CD4-positive, alpha-beta memory T cell (primary cell): ENCODE results near the gene EVC. TPM values are rescaled to one million over a fixed set of nuclear protein-coding genes. Genes with fewer than 3 reads are reported as not detected.
A peak's percentile ranks its signal among the peaks of the same experiment; 100 is the strongest.

Experiments
- CTCF ChIA-PET: fragments of 350-600 bp; sonication (Branson Sonifier 250); formaldehyde crosslinking; loops from one replicate; lab custom pipeline; 2021; ENCODE audit warnings: inconsistent platforms; ENCODE audit not compliant: partially characterized antibody; lab: Charles Lee
- POLR2A ChIA-PET: fragments of 350-600 bp; sonication (Branson Sonifier 250); formaldehyde crosslinking; loops from one replicate; lab custom pipeline; 2021; ENCODE audit not compliant: partially characterized antibody; lab: Charles Lee
- DNase-seq, 5 donors: peaks; one replicate each; pipeline versions ENCODE4 v3.0.0 to v3.0.0-alpha.2; 2020 to 2022; ENCODE audit warnings: mixed read lengths in 1 of 5
- H3K27ac ChIP-seq: one replicate; pipeline ENCODE4 v1.7.0; 2013; ENCODE audit warnings: low read depth, low read length
- H3K27me3 ChIP-seq: 2 replicates; pipeline ENCODE4 v1.7.0; 2013; ENCODE audit warnings: mild to moderate bottlenecking, low read length, moderate library complexity; ENCODE audit not compliant: insufficient read depth
- H3K36me3 ChIP-seq: 2 replicates; pipeline ENCODE4 v1.7.0; 2013; ENCODE audit warnings: mild to moderate bottlenecking, low read length, moderate library complexity; ENCODE audit not compliant: insufficient read depth
- H3K4me1 ChIP-seq: 2 replicates; pipeline ENCODE4 v1.7.0; 2013; ENCODE audit warnings: mild to moderate bottlenecking, low read length, moderate library complexity; ENCODE audit not compliant: insufficient read depth
- H3K4me3 ChIP-seq, 2 donors: one replicate each; pipeline ENCODE4 v1.7.0; 2013; ENCODE audit warnings: low read length in 2 of 2, mild to moderate bottlenecking in 1 of 2
- H3K9me3 ChIP-seq, 2 donors: one replicate each; pipeline ENCODE4 v1.7.0; 2013; ENCODE audit warnings: low read length in 2 of 2, control low read depth in 1 of 2; ENCODE audit not compliant: control insufficient read depth in 1 of 2
- H3K27ac Mint-ChIP-seq, 7 donors: one replicate each; pipeline ENCODE4 v1.8.0; 2020 to 2021; ENCODE audit warnings: mixed read lengths in 7 of 7, mild to moderate bottlenecking in 6 of 7, inconsistent platforms in 3 of 7, moderate library complexity in 3 of 7
- H3K27me3 Mint-ChIP-seq, 2 donors: one replicate each; pipeline ENCODE4 v1.8.0; 2020 to 2021; ENCODE audit warnings: mixed read lengths in 2 of 2
- H3K36me3 Mint-ChIP-seq, 2 donors: one replicate each; pipeline ENCODE4 v1.8.0; 2020 to 2021; ENCODE audit warnings: mixed read lengths in 2 of 2, inconsistent platforms in 1 of 2, mild to moderate bottlenecking in 1 of 2
- H3K4me1 Mint-ChIP-seq, 4 donors: one replicate each; pipeline ENCODE4 v1.8.0; 2020 to 2021; ENCODE audit warnings: mixed read lengths in 4 of 4, mild to moderate bottlenecking in 1 of 4
- H3K4me3 Mint-ChIP-seq, 8 donors: one replicate each; pipeline ENCODE4 v1.8.0; 2020 to 2021; ENCODE audit warnings: mixed read lengths in 8 of 8, mild to moderate bottlenecking in 7 of 8, moderate library complexity in 6 of 8, inconsistent platforms in 3 of 8
- H3K9me3 Mint-ChIP-seq, 8 donors: one replicate each; pipeline ENCODE4 v1.8.0; 2020 to 2021; ENCODE audit warnings: mixed read lengths in 8 of 8, mild to moderate bottlenecking in 5 of 8, inconsistent platforms in 3 of 8, moderate library complexity in 1 of 8
- intact Hi-C: fragments of 100-400 bp; cut with micrococcal nuclease; formaldehyde crosslinking; loops from one replicate; pipeline ENCODE4 v1.15.1; 2023
- polyA plus RNA-seq, 2 donors: library from polyadenylated mRNA; unstranded; fragments of 300-500 nt; fragmentation: Illumina TruSeq; gene quantifications; one replicate each; pipeline ENCODE4 v1.2.3, GENCODE V29; 2021
- total RNA-seq, 2 experiments: library from RNA; stranded (reverse); gene quantifications; one replicate each; pipeline ENCODE4 v1.2.3, GENCODE V29; 2021

The EVC gene
- total and polyA plus RNA-seq, 4 experiments from 2014 or later: 0.17 to 2.9 (median 2.1) TPM; not detected in 1

- no peaks in the 10 kb centered on the region for H3K9me3 ChIP-seq
- Mint-ChIP-seq H3K4me1 (peaks cover 0 to 4% (median 0%) of the 10 kb centered on the region in 4 donors), H3K27me3 (no peaks in the 10 kb centered on the region), H3K4me3 (no peak overlapping the region), H3K9me3 (peaks cover 0 to 7% (median 0%) of the 10 kb centered on the region in 8 donors), H3K27ac (no peak overlapping the region), H3K36me3 (peaks cover 0 to 3% of the 10 kb centered on the region in 2 donors)
- H3K27ac ChIP-seq: no peak overlapping the region
- H3K4me3 ChIP-seq: no peak overlapping the region
- no peaks in the 10 kb centered on the region for H3K36me3 ChIP-seq
- H3K4me1 ChIP-seq: no peaks in the 10 kb centered on the region
- DNase-seq: no peak
- H3K27me3 ChIP-seq: no peaks in the 10 kb centered on the region
- ChIA-PET POLR2A (no interaction called here), CTCF (no interaction called here)
- intact Hi-C loops: no loop called here
These were observed 45.3 kb downstream of the EVC start for GRCh38 chr4:5756271-5756670.

DNA sequence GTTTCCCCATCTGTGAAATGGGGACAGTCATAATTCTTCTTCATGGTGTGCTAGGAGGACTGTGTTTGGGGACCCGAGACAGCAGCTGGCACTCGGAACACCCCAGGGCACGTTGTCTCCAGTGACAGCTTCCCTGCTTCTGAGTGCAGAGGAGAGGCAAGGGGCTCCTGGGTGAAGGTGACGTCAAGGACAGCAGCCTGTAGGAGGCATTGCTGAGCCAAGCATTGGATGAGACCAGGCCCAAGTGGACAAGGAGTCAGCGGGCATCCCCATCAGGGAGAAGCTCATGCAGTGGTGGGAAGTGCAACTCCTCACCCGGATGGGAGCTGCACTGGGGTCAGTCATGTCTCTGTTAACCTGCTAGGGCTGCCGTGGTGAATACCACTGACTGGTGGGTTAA lies 46.1 kb downstream of the EVC start:
- H3K27me3 Mint-ChIP-seq: no peaks in the 10 kb centered on the region
- no peak overlapping the region for H3K27ac Mint-ChIP-seq
- Histone ChIP-seq H3K4me1 (no peaks in the 10 kb centered on the region), H3K27ac (no peak overlapping the region), H3K27me3 (no peaks in the 10 kb centered on the region), H3K4me3 (no peak overlapping the region), H3K36me3 (no peaks in the 10 kb centered on the region), H3K9me3 (no peaks in the 10 kb centered on the region)
- peaks cover 0 to 4% (median 0%) of the 10 kb centered on the region in 4 donors for H3K4me1 Mint-ChIP-seq
- peaks cover 0 to 7% (median 0%) of the 10 kb centered on the region in 8 donors for H3K9me3 Mint-ChIP-seq
- peaks cover 0 to 3% of the 10 kb centered on the region in 2 donors for H3K36me3 Mint-ChIP-seq
- CTCF ChIA-PET: no interaction called here
- POLR2A ChIA-PET: no interaction called here
- intact Hi-C loops: no loop called here
- no peak overlapping the region for H3K4me3 Mint-ChIP-seq
- no peak for DNase-seq

DNA sequence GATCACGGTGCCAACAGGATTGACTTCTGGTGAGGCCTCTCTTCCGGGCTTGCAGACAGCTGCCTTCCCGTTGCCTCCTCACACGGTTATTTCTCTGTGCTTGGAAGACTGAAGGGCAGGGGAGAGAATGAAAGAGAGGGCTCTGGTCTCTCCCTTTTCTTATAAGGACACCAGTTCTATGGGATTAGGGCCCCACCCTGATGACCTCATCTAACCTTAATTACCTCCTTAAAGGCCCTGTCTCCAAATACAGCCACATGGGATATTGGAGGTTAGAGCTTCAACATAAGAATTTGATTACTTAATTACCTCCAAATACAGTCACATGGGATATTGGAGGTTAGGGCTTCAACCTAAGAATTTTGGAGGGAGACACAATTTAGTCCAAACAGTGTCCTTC lies 46.5 kb downstream of the EVC start:
- no peaks in the 10 kb centered on the region for H3K27me3 Mint-ChIP-seq
- Histone ChIP-seq H3K27me3 (no peaks in the 10 kb centered on the region), H3K4me1 (no peaks in the 10 kb centered on the region), H3K27ac (no peak overlapping the region), H3K4me3 (no peak overlapping the region), H3K36me3 (no peaks in the 10 kb centered on the region), H3K9me3 (no peaks in the 10 kb centered on the region)
- peaks cover 0 to 3% of the 10 kb centered on the region in 2 donors for H3K36me3 Mint-ChIP-seq
- ChIA-PET POLR2A (no interaction called here), CTCF (no interaction called here)
- peaks cover 0 to 7% (median 0%) of the 10 kb centered on the region in 8 donors for H3K9me3 Mint-ChIP-seq
- DNase-seq: no peak
- intact Hi-C loops: no loop called here
- no peak overlapping the region for H3K4me3 Mint-ChIP-seq
- H3K4me1 Mint-ChIP-seq: peaks cover 0 to 4% (median 0%) of the 10 kb centered on the region in 4 donors
- no peak overlapping the region for H3K27ac Mint-ChIP-seq

GRCh38 chr4:5757954-5758353 lies 47.0 kb downstream of the EVC start:
- intact Hi-C loops: no loop called here
- H3K4me1 Mint-ChIP-seq: peaks cover 0 to 4% (median 0%) of the 10 kb centered on the region in 4 donors

GRCh38 chr4:5758741-5759140 lies 47.7 kb downstream of the EVC start:
- Mint-ChIP-seq H3K4me1 (peaks cover 0 to 4% (median 0%) of the 10 kb centered on the region in 4 donors), H3K27ac (peak overlapping the region in 1 of 7 donors; percentile 35), H3K36me3 (peaks cover 0 to 3% of the 10 kb centered on the region in 2 donors), H3K4me3 (no peak overlapping the region), H3K9me3 (peaks cover 0 to 7% (median 0%) of the 10 kb centered on the region in 8 donors), H3K27me3 (no peaks in the 10 kb centered on the region)
- Histone ChIP-seq H3K4me3 (no peak overlapping the region), H3K9me3 (no peaks in the 10 kb centered on the region), H3K36me3 (no peaks in the 10 kb centered on the region), H3K4me1 (no peaks in the 10 kb centered on the region), H3K27ac (no peak overlapping the region), H3K27me3 (no peaks in the 10 kb centered on the region)
- intact Hi-C loops: no loop called here
- CTCF ChIA-PET: no interaction called here
- POLR2A ChIA-PET: no interaction called here
- DNase-seq: no peak

More at GRCh38 chr4:5757954-5758353, 47.0 kb downstream of the EVC start:
- peaks cover 0 to 7% (median 0%) of the 10 kb centered on the region in 8 donors for H3K9me3 Mint-ChIP-seq
- no peaks in the 10 kb centered on the region for H3K9me3 ChIP-seq
- H3K27me3 ChIP-seq: no peaks in the 10 kb centered on the region
- DNase-seq: no peak
- no peak overlapping the region for H3K27ac ChIP-seq
- no peaks in the 10 kb centered on the region for H3K27me3 Mint-ChIP-seq
- H3K36me3 ChIP-seq: no peaks in the 10 kb centered on the region
- ChIA-PET POLR2A (no interaction called here), CTCF (no interaction called here)
- no peak overlapping the region for H3K27ac Mint-ChIP-seq
- no peak overlapping the region for H3K4me3 Mint-ChIP-seq
- no peak overlapping the region for H3K4me3 ChIP-seq
- peaks cover 0 to 3% of the 10 kb centered on the region in 2 donors for H3K36me3 Mint-ChIP-seq
- H3K4me1 ChIP-seq: no peaks in the 10 kb centered on the region

GRCh38 chr4:5759236-5760075 lies 48.5 kb downstream of the EVC start:
- H3K36me3 Mint-ChIP-seq: no peaks in the 10 kb centered on the region
- POLR2A ChIA-PET: no interaction called here
- Histone ChIP-seq H3K4me3 (no peak overlapping the region), H3K27me3 (no peaks in the 10 kb centered on the region), H3K27ac (no peak overlapping the region), H3K9me3 (no peaks in the 10 kb centered on the region), H3K4me1 (no peaks in the 10 kb centered on the region), H3K36me3 (no peaks in the 10 kb centered on the region)
- DNase-seq: no peak
- peaks cover 0 to 7% (median 0%) of the 10 kb centered on the region in 8 donors for H3K9me3 Mint-ChIP-seq
- H3K4me1 Mint-ChIP-seq: peaks cover 0 to 4% (median 0%) of the 10 kb centered on the region in 4 donors
- no peak overlapping the region for H3K4me3 Mint-ChIP-seq
- CTCF ChIA-PET: no interaction called here
- no peaks in the 10 kb centered on the region for H3K27me3 Mint-ChIP-seq
- H3K27ac Mint-ChIP-seq: no peak overlapping the region
- intact Hi-C loops: no loop called here

- H3K27ac Mint-ChIP-seq: no peak overlapping the region
- no peaks in the 10 kb centered on the region for H3K4me1 ChIP-seq
These were observed 49.2 kb downstream of the EVC start for GRCh38 chr4:5760246-5760645.

More at GRCh38 chr4:5760246-5760645, 49.2 kb downstream of the EVC start:
- H3K4me3 Mint-ChIP-seq: no peak overlapping the region
- H3K4me1 Mint-ChIP-seq: peaks cover 0 to 4% (median 0%) of the 10 kb centered on the region in 4 donors
- ChIA-PET POLR2A (no interaction called here), CTCF (no interaction called here)
- no peak for DNase-seq
- no peaks in the 10 kb centered on the region for H3K27me3 ChIP-seq
- intact Hi-C loops: no loop called here
- H3K9me3 Mint-ChIP-seq: peaks cover 0 to 7% (median 0%) of the 10 kb centered on the region in 8 donors
- H3K4me3 ChIP-seq: no peak overlapping the region
- H3K36me3 ChIP-seq: no peaks in the 10 kb centered on the region
- H3K27me3 Mint-ChIP-seq: no peaks in the 10 kb centered on the region
- H3K36me3 Mint-ChIP-seq: no peaks in the 10 kb centered on the region
- no peak overlapping the region for H3K27ac ChIP-seq
- H3K9me3 ChIP-seq: no peaks in the 10 kb centered on the region
